Adrenal gland (tissue), 12 donors: ENCODE results near the gene AGBL5. TPM values are rescaled to one million over a fixed set of nuclear protein-coding genes. Genes with fewer than 3 reads are reported as not detected.

Experiments used
- DNase-seq, 7 donors: peaks; one replicate each; pipeline ENCODE4 v3.0.0-alpha.2; 2019 to 2020
- H3K27ac ChIP-seq, 5 donors: fragments of 200-600 bp; sonication (generic) in 4 of 5; 1 replicate in 3 of 5; 2 replicates in 2 of 5; pipeline versions ENCODE4 v1.5.1 to v1.8.0; 2016 to 2020; ENCODE audit warnings: mild to moderate bottlenecking in 1 of 5
- H3K27me3 ChIP-seq: fragments of 200-600 bp; 2 replicates; pipeline ENCODE4 v1.8.0; 2021
- H3K36me3 ChIP-seq, 2 donors: fragments of 200-600 bp; replicated peaks in 1 of 2; 1 replicate in 1 of 2; 2 replicates in 1 of 2; pipeline versions ENCODE4 v1.5.1 to v1.8.0; 2018 to 2022
- H3K4me1 ChIP-seq, 2 donors: fragments of 200-600 bp; replicated peaks in 1 of 2; 1 replicate in 1 of 2; 2 replicates in 1 of 2; pipeline versions ENCODE4 v1.5.1 to v1.8.0; 2018 to 2021
- H3K4me3 ChIP-seq, 4 donors: fragments of 200-600 bp; sonication (generic) in 3 of 4; one replicate each; pipeline ENCODE4 v1.5.1; 2016 to 2018
- H3K9me3 ChIP-seq, 3 donors: fragments of 200-600 bp; sonication (generic) in 1 of 3; replicated peaks in 1 of 3; 1 replicate in 2 of 3; 2 replicates in 1 of 3; pipeline versions ENCODE4 v1.5.1 to v1.8.0; 2016 to 2021
- POLR2A ChIP-seq, 2 donors: fragments of 450-650 bp; IDR thresholded peaks; one replicate each; pipeline ENCODE4 v1.6.1; 2017; ENCODE audit warnings: antibody characterized with exemption in 2 of 2, mild to moderate bottlenecking in 2 of 2, moderate library complexity in 1 of 2
- WGBS, 4 donors: extraction: QIAGEN DNeasy Blood & Tissue Kit in 2 of 4; methylation state at CpG; one replicate each; pipeline versions ENCODE4 v1.1.5 to v1.1.7; 2013 to 2017; 5-methylcytosine and 5-hydroxymethylcytosine counted together
- intact Hi-C, 2 donors: fragments of 100-400 bp; cut with DNase I; formaldehyde crosslinking; loops; one replicate each; pipeline versions ENCODE4 v1.14.1 to v1.15.0; 2022 to 2023
- polyA plus RNA-seq, 3 donors: library from polyadenylated mRNA; stranded (reverse); fragments of 200-250 nt in 2 of 3; fragments of 350-450 nt in 1 of 3; fragmentation: Illumina TruSeq in 1 of 3; extraction: RNeasy Lipid Tissue Mini Kit (QIAGEN cat#74804) in 1 of 3; gene quantifications; one replicate each; pipeline ENCODE4 v1.2.3, GENCODE V29; 2013 to 2014
- total RNA-seq, 9 donors: library from RNA; depleted of rRNA in 4 of 9; stranded (reverse); fragments of >200 nt in 4 of 9; fragments of 120-200 nt in 1 of 9; fragmentation: NEBNext Ultra II Directional in 1 of 9; extraction: Animal tissue kit (Norgen Biotek cat#: 25700) in 1 of 9; gene quantifications; one replicate each; pipeline versions ENCODE4 v1.1.0 to v1.2.4, GENCODE V29; 2013 to 2023
- TF ChIP-seq, protein P1 (sequence below), 6 experiments: fragments of 450-650 bp in 4 of 6; fragments of 200-600 bp in 2 of 6; sonication (generic) in 1 of 6; IDR thresholded peaks; 1 replicate in 5 of 6; 2 replicates in 1 of 6; pipeline versions ENCODE4 v1.5.1 to v1.8.0; 2016 to 2021; ENCODE audit warnings: antibody characterized with exemption in 6 of 6, mild to moderate bottlenecking in 2 of 6, moderate library complexity in 1 of 6
- donor health status: healthy with polysubstance abuse.
- donor health status: Bipolar disorder and iron deficiency.
- donor health status: DM: yes; HTN: yes; CAD: no.
- donor health status: DM: no; HTN: no; CAD: no.
- donor health status: DM: no; HTN: no; CAD: no.
- donor health status: DM: yes; HTN: yes; CAD: no.

The AGBL5 gene
- total and polyA plus RNA-seq, 12 donors = 21.2 to 42.4 (median 30.6) TPM

DNA sequence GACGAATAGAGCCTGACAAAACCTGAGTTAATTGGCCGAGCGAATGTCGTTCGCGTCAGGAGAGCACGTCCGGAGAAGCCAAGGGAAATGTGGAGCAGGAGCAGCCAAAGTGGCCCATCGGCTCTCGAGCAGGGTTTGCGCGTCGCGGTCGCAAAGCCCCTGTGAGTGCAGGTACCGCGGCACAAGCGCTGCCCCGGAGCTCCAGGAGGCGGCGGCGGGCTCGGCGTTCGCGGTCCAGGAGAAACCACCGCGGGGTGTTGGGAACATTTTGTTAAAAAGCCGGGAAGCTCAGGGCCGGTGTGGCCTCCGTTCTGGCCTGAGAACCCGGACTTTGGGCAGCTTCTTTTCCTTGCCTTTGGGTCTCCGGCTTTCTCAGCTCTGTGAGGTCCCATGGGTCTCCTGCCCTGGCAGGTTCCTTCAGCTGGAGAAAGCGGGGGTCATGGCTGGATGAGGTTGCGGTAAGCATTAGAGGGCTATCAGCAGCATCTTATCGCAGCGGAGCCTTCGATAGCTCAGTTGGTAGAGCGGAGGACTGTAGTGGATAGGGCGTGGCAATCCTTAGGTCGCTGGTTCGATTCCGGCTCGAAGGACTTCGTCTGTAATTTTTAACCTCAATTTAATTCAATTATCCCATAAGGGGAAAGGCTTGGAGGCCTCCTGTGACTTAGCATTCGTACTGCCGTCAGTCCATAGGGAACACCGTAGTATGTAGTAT is 1.0 kb upstream of the AGBL5 start:
- no peaks in the 10 kb centered on the region for H3K27me3 ChIP-seq
- peaks cover 0 to 22% of the 10 kb centered on the region in 2 donors for H3K36me3 ChIP-seq
- H3K9me3 ChIP-seq = no peaks in the 10 kb centered on the region
- peak; percentile 21 to 36 for TF ChIP-seq POLR2A (IDR thresholded peaks at IDR 0.05)
- TF ChIP-seq, protein P1, sequence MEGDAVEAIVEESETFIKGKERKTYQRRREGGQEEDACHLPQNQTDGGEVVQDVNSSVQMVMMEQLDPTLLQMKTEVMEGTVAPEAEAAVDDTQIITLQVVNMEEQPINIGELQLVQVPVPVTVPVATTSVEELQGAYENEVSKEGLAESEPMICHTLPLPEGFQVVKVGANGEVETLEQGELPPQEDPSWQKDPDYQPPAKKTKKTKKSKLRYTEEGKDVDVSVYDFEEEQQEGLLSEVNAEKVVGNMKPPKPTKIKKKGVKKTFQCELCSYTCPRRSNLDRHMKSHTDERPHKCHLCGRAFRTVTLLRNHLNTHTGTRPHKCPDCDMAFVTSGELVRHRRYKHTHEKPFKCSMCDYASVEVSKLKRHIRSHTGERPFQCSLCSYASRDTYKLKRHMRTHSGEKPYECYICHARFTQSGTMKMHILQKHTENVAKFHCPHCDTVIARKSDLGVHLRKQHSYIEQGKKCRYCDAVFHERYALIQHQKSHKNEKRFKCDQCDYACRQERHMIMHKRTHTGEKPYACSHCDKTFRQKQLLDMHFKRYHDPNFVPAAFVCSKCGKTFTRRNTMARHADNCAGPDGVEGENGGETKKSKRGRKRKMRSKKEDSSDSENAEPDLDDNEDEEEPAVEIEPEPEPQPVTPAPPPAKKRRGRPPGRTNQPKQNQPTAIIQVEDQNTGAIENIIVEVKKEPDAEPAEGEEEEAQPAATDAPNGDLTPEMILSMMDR (IDR thresholded peaks at IDR 0.05) = peak; percentile 5 to 70 (median 48)
- peak; percentile 83 to 98 (median 90) for DNase-seq
- whole genome bisulfite sequencing, 4 donors = 0 to 1% (median 0%) methylated on average over 16 to 48 of the region's 48 CpGs
- peak overlapping the region; percentile 10 to 95 (median 67) for H3K4me3 ChIP-seq
- intact Hi-C loops = no loop called here
- peak overlapping the region; percentile 71 to 97 (median 77) for H3K27ac ChIP-seq
- peaks cover 0 to 13% of the 10 kb centered on the region in 2 donors for H3K4me1 ChIP-seq

DNA sequence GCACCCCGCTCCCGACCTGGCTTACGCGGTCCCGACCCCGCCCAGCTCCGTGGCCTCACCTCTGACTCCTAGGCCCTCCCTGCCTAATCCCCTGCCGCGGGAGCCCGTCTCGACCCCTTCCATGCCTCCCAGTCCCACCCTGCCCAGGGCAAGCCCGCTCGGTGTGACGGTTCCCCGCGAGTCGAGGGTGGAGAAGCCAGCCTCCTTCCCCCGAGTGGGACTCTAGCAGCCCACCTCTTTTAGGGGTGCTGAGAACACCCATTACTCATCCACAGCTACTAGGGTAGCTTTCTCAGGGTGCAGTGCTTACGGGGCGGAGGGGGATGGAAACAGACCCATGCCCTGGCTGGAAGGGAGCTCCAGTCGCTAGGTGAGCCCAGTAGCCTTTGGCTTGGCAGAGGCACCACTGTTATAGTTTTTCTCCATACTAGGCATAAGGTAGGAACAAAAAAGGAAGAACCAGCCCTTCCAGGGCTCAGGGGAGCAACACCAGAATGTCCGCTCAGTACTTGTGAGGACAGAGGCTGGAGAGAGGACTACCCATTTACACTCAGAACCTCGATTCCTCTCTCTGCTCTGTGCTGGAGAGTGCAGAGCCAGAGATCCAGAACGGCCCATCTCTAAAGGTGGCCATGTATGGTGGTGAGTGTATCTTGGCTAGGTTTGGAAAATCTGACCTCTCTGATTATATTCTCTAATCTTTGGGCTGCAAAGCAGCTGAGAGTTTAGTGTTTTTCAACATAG is 606 bp downstream of the AGBL5 start:
- TF ChIP-seq, protein P1 (IDR thresholded peaks at IDR 0.05) = no peak
- TF ChIP-seq POLR2A (IDR thresholded peaks at IDR 0.05) = no peak
- intact Hi-C loops = no loop called here
- Histone ChIP-seq H3K27me3 (no peaks in the 10 kb centered on the region), H3K27ac (peak overlapping the region in 4 of 5 donors; percentile 72 to 97 (median 84)), H3K4me1 (peaks cover 0 to 13% of the 10 kb centered on the region in 2 donors), H3K36me3 (peaks cover 0 to 39% of the 10 kb centered on the region in 2 donors), H3K9me3 (no peaks in the 10 kb centered on the region), H3K4me3 (peak overlapping the region in 3 of 4 donors; percentile 16 to 95 (median 80))
- DNase-seq = peak; percentile 24 to 74 (median 48)
- WGBS, 4 donors = 4 to 29% (median 8%) methylated on average over 3 to 24 of the region's 24 CpGs

DNA sequence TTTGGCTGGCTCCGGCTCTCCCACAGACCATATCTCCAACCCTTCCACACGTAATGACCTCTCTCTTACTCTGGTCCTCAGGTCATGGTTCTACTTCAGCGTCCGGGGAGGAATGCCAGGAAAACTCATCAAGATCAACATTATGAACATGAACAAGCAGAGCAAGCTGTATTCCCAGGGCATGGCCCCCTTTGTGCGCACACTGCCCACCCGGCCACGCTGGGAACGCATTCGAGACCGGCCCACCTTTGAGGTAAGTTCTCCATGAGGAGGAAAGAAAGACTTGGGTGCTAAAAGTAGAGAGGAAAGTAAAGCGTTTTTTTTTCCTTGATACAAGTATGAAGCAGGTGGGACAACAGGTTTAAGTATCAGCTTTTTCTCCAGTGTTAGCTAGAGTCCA is 1.9 kb downstream of the AGBL5 start:
- peaks cover 0 to 46% of the 10 kb centered on the region in 2 donors for H3K36me3 ChIP-seq
- H3K4me1 ChIP-seq = peaks cover 0 to 13% of the 10 kb centered on the region in 2 donors
- intact Hi-C loops = no loop called here
- 82 to 88% (median 85%) methylated on average over 11 of the region's 11 CpGs for WGBS, 4 donors
- DNase-seq = no peak
- TF ChIP-seq POLR2A (IDR thresholded peaks at IDR 0.05) = no peak
- TF ChIP-seq, protein P1 (IDR thresholded peaks at IDR 0.05) = no peak
- no peak overlapping the region for H3K27ac ChIP-seq
- H3K27me3 ChIP-seq = no peaks in the 10 kb centered on the region
- H3K9me3 ChIP-seq = no peaks in the 10 kb centered on the region
- no peak overlapping the region for H3K4me3 ChIP-seq

DNA sequence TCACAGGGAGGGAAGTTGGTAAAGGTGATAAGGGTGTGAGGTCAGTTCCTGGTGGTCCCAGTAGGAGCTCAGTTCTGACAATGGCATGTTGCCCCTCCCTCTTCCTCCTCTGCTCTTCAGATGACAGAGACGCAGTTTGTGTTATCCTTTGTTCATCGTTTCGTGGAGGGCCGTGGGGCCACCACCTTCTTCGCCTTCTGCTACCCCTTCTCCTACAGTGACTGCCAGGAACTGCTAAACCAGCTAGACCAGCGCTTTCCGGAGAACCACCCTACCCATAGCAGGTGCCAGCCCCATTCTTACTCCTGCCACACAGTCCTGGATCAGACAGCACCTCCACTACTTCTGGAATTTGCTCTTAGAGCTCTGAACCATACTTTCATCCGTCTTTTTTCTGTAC is 2.3 kb downstream of the AGBL5 start:
- intact Hi-C loops = no loop called here
- Histone ChIP-seq H3K27ac (no peak overlapping the region), H3K4me3 (no peak overlapping the region), H3K27me3 (no peaks in the 10 kb centered on the region), H3K9me3 (no peaks in the 10 kb centered on the region), H3K36me3 (peaks cover 0 to 50% of the 10 kb centered on the region in 2 donors), H3K4me1 (peaks cover 2 to 17% of the 10 kb centered on the region in 2 donors)
- no peak for DNase-seq
- TF ChIP-seq, protein P1 (IDR thresholded peaks at IDR 0.05) = no peak
- no peak for TF ChIP-seq POLR2A (IDR thresholded peaks at IDR 0.05)
- 84 to 92% (median 88%) methylated on average over 8 of the region's 8 CpGs for WGBS, 4 donors
